Vagina (tissue), 2 donors: ENCODE measurements around the gene ADAM11. TPM values are rescaled to one million over a fixed set of nuclear protein-coding genes. Genes with fewer than 3 reads are reported as not detected.

ENCODE experiments used
- DNase-seq, 2 donors: peaks; one replicate each; pipeline ENCODE4 v3.0.0-alpha.2; 2017; ENCODE audit errors: extremely low spot score in 2 of 2
- H3K27ac ChIP-seq: fragments of 200-600 bp; sonication (generic); one replicate; pipeline ENCODE4 v1.5.1; 2019
- H3K27me3 ChIP-seq: fragments of 200-600 bp; sonication (generic); one replicate; pipeline ENCODE4 v1.5.1; 2019
- H3K36me3 ChIP-seq, 2 donors: fragments of 200-600 bp; sonication (generic); one replicate each; pipeline ENCODE4 v1.5.1; 2017 to 2019
- H3K4me1 ChIP-seq: fragments of 200-600 bp; sonication (generic); one replicate; pipeline ENCODE4 v1.5.1; 2019
- H3K4me3 ChIP-seq, 2 donors: fragments of 200-600 bp; sonication (generic); 1 replicate in 1 of 2; 2 replicates in 1 of 2; pipeline ENCODE4 v1.5.1; 2016 to 2019
- H3K9me3 ChIP-seq: fragments of 200-600 bp; sonication (generic); one replicate; pipeline ENCODE4 v1.5.1; 2019
- CTCF ChIP-seq, 3 experiments: fragments of 450-650 bp in 2 of 3; fragments of 200-600 bp in 1 of 3; sonication (generic) in 1 of 3; IDR thresholded peaks; one replicate each; pipeline ENCODE4 v1.5.1; 2017 to 2019; ENCODE audit warnings: antibody characterized with exemption in 3 of 3, mild to moderate bottlenecking in 2 of 3, moderate library complexity in 2 of 3
- POLR2A ChIP-seq, 2 donors: fragments of 450-650 bp; IDR thresholded peaks; one replicate each; pipeline ENCODE4 v1.6.1; 2017; ENCODE audit warnings: antibody characterized with exemption in 2 of 2, mild to moderate bottlenecking in 2 of 2, moderate library complexity in 2 of 2
- POLR2AphosphoS5 ChIP-seq, 2 donors: sonication (generic); formaldehyde crosslinking; IDR thresholded peaks; one replicate each; pipeline ENCODE4 v1.9.0; 2017; ENCODE audit warnings: antibody characterized with exemption in 2 of 2, mild to moderate bottlenecking in 2 of 2, low read depth in 1 of 2; ENCODE audit not compliant: insufficient read depth in 1 of 2
- intact Hi-C: fragments of 100-400 bp; cut with DNase I; formaldehyde crosslinking; loops from one replicate; pipeline ENCODE4 v1.15.1; 2023
- total RNA-seq: library from RNA; depleted of rRNA; stranded (reverse); fragments of >200 nt; gene quantifications from one replicate; pipeline ENCODE4 v1.2.3, GENCODE V29; 2016

The ADAM11 gene
- total RNA-seq, 1 donor from 2014 or later = 3.7 TPM

GRCh38 chr17:44768505-44769142, 9.8 kb downstream of the ADAM11 start:
- DNase-seq = no peak
- no peak for TF ChIP-seq CTCF (IDR thresholded peaks at IDR 0.05)
- TF ChIP-seq POLR2AphosphoS5 (IDR thresholded peaks at IDR 0.05; ENCODE audit: insufficient read depth in 1 of 2, low read depth in 1 of 2) = no peak
- TF ChIP-seq POLR2A (IDR thresholded peaks at IDR 0.05) = no peak
- Histone ChIP-seq H3K9me3 (no peaks in the 10 kb centered on the region), H3K27ac (no peak overlapping the region), H3K27me3 (no peaks in the 10 kb centered on the region), H3K36me3 (no peaks in the 10 kb centered on the region), H3K4me3 (no peak overlapping the region), H3K4me1 (no peaks in the 10 kb centered on the region)
- intact Hi-C loops = no loop called here

GRCh38 chr17:44769230-44769629, 10.4 kb downstream of the ADAM11 start:
- H3K36me3 ChIP-seq = no peaks in the 10 kb centered on the region
- H3K4me3 ChIP-seq = no peak overlapping the region
- TF ChIP-seq POLR2AphosphoS5 (IDR thresholded peaks at IDR 0.05; ENCODE audit: insufficient read depth in 1 of 2, low read depth in 1 of 2) (no peak), CTCF (IDR thresholded peaks at IDR 0.05) (no peak), POLR2A (IDR thresholded peaks at IDR 0.05) (no peak)
- no peaks in the 10 kb centered on the region for H3K27me3 ChIP-seq
- intact Hi-C loops = no loop called here
- no peaks in the 10 kb centered on the region for H3K9me3 ChIP-seq
- DNase-seq = no peak
- H3K4me1 ChIP-seq = no peaks in the 10 kb centered on the region
- H3K27ac ChIP-seq = no peak overlapping the region

- H3K9me3 ChIP-seq = no peaks in the 10 kb centered on the region
- TF ChIP-seq CTCF (IDR thresholded peaks at IDR 0.05) (no peak), POLR2A (IDR thresholded peaks at IDR 0.05) (no peak), POLR2AphosphoS5 (IDR thresholded peaks at IDR 0.05; ENCODE audit: insufficient read depth in 1 of 2, low read depth in 1 of 2) (no peak)
- no peaks in the 10 kb centered on the region for H3K27me3 ChIP-seq
- no peak overlapping the region for H3K27ac ChIP-seq
- no peaks in the 10 kb centered on the region for H3K4me1 ChIP-seq
- intact Hi-C loops = no loop called here
- DNase-seq = no peak
- no peak overlapping the region for H3K4me3 ChIP-seq
- H3K36me3 ChIP-seq = no peaks in the 10 kb centered on the region
These were observed 10.9 kb downstream of the ADAM11 start for GRCh38 chr17:44769647-44770084.

GRCh38 chr17:44770166-44770925, 11.6 kb downstream of the ADAM11 start:
- H3K27ac ChIP-seq = no peak overlapping the region
- H3K4me1 ChIP-seq = peaks cover 4% of the 10 kb centered on the region
- H3K4me3 ChIP-seq = no peak overlapping the region
- intact Hi-C loops = no loop called here
- H3K36me3 ChIP-seq = no peaks in the 10 kb centered on the region
- no peak for DNase-seq
- no peaks in the 10 kb centered on the region for H3K9me3 ChIP-seq
- TF ChIP-seq POLR2A (IDR thresholded peaks at IDR 0.05) = no peak
- no peak for TF ChIP-seq CTCF (IDR thresholded peaks at IDR 0.05)
- no peak for TF ChIP-seq POLR2AphosphoS5 (IDR thresholded peaks at IDR 0.05; ENCODE audit: insufficient read depth in 1 of 2, low read depth in 1 of 2)
- H3K27me3 ChIP-seq = no peaks in the 10 kb centered on the region
